ENCODE measurements around the gene ARHGAP21.
A peak's percentile ranks its signal among the peaks of the same experiment; 100 is the strongest.

ARHGAP21 gene

GRCh38 chr10:24722676-24723385 is 856 bp downstream of the ARHGAP21 start:
- peak; percentile 56 for DNase-seq (ENCODE audit: low spot score)

- DNase-seq (ENCODE audit: low spot score) = peak; percentile 69
These were observed 1.5 kb downstream of the ARHGAP21 start for GRCh38 chr10:24722131-24722675.

GRCh38 chr10:24721229-24722106 is 2.2 kb downstream of the ARHGAP21 start:
- DNase-seq (ENCODE audit: low spot score) = no peak

GRCh38 chr10:24720096-24720495 is 3.6 kb downstream of the ARHGAP21 start:
- DNase-seq (ENCODE audit: low spot score) = no peak

- no peak for DNase-seq (ENCODE audit: low spot score)
These were observed 5.4 kb downstream of the ARHGAP21 start for GRCh38 chr10:24718031-24718855.

- no peak for DNase-seq (ENCODE audit: low spot score)
These were observed 7.4 kb downstream of the ARHGAP21 start for GRCh38 chr10:24716295-24716694.

- no peak for DNase-seq (ENCODE audit: low spot score)
These were observed 8.4 kb downstream of the ARHGAP21 start for GRCh38 chr10:24715246-24715769.

- DNase-seq (ENCODE audit: low spot score) = no peak
These were observed 10.6 kb downstream of the ARHGAP21 start for GRCh38 chr10:24713086-24713485.

GRCh38 chr10:24711465-24711864 is 12.2 kb downstream of the ARHGAP21 start:
- DNase-seq (ENCODE audit: low spot score) = no peak

GRCh38 chr10:24708081-24708480 is 15.6 kb downstream of the ARHGAP21 start:
- DNase-seq (ENCODE audit: low spot score) = no peak

GRCh38 chr10:24707445-24707844 is 16.2 kb downstream of the ARHGAP21 start:
- no peak for DNase-seq (ENCODE audit: low spot score)

- DNase-seq (ENCODE audit: low spot score) = peak; percentile 67
These were observed 17.1 kb downstream of the ARHGAP21 start for GRCh38 chr10:24706479-24707118.

- DNase-seq (ENCODE audit: low spot score) = no peak
These were observed 20.0 kb downstream of the ARHGAP21 start for GRCh38 chr10:24703700-24704099.

- no peak for DNase-seq (ENCODE audit: low spot score)
These were observed 22.2 kb downstream of the ARHGAP21 start for GRCh38 chr10:24701447-24701846.

GRCh38 chr10:24700948-24701347 is 22.7 kb downstream of the ARHGAP21 start:
- no peak for DNase-seq (ENCODE audit: low spot score)

GRCh38 chr10:24698270-24698669 is 25.4 kb downstream of the ARHGAP21 start:
- no peak for DNase-seq (ENCODE audit: low spot score)

- no peak for DNase-seq (ENCODE audit: low spot score)
These were observed 26.6 kb downstream of the ARHGAP21 start for GRCh38 chr10:24697080-24697479.

- DNase-seq (ENCODE audit: low spot score) = no peak
These were observed 28.2 kb downstream of the ARHGAP21 start for GRCh38 chr10:24695452-24695851.

GRCh38 chr10:24694086-24694485 is 29.6 kb downstream of the ARHGAP21 start:
- DNase-seq (ENCODE audit: low spot score) = no peak

- DNase-seq (ENCODE audit: low spot score) = no peak
These were observed 32.6 kb downstream of the ARHGAP21 start for GRCh38 chr10:24690961-24691512.

- DNase-seq (ENCODE audit: low spot score) = no peak
These were observed 37.6 kb downstream of the ARHGAP21 start for GRCh38 chr10:24685958-24686540.
